B cell (primary cell): ENCODE measurements around the gene PRRT1. TPM values are rescaled to one million over a fixed set of nuclear protein-coding genes. Genes with fewer than 3 reads are reported as not detected.

Source experiments
- ATAC-seq: fragments of 200-7000 bp; cut with Tn5 transposase; one replicate; pipeline ENCODE4 v1.10.0; 2021; ENCODE audit warnings: low read depth, mild to moderate bottlenecking, moderate number of reproducible peaks, moderate library complexity
- CTCF ChIA-PET: fragments of 350-600 bp; sonication (Branson Sonifier 250); formaldehyde crosslinking; loops from one replicate; lab custom pipeline; 2021; ENCODE audit warnings: antibody characterized with exemption, inconsistent platforms; lab: Charles Lee
- POLR2A ChIA-PET: fragments of 350-600 bp; sonication (Branson Sonifier 250); formaldehyde crosslinking; loops from one replicate; lab custom pipeline; 2021; ENCODE audit warnings: antibody characterized with exemption; lab: Charles Lee
- DNase-seq: peaks from one replicate; pipeline ENCODE4 v3.0.0; 2013
- H2AFZ ChIP-seq: 2 replicates; pipeline ENCODE4 v1.6.1; 2012; ENCODE audit warnings: mild to moderate bottlenecking, low read depth, low read length; ENCODE audit not compliant: insufficient read depth, poor library complexity, severe bottlenecking
- H3K27ac ChIP-seq, 2 donors: 1 replicate in 1 of 2; 2 replicates in 1 of 2; pipeline ENCODE4 v1.5.1; 2012 to 2013; ENCODE audit warnings: low read length in 2 of 2, mild to moderate bottlenecking in 2 of 2, moderate library complexity in 1 of 2
- H3K27me3 ChIP-seq, 4 experiments: fragments of 200-600 bp in 1 of 4; sonication (generic) in 1 of 4; replicated peaks in 1 of 4; 1 replicate in 2 of 4; 2 replicates in 2 of 4; pipeline versions ENCODE4 v1.6.1 to v1.7.0; 2013 to 2016; ENCODE audit warnings: low read length in 3 of 4, mild to moderate bottlenecking in 2 of 4, mixed read lengths in 1 of 4, moderate library complexity in 1 of 4; ENCODE audit not compliant: insufficient read depth in 4 of 4, control insufficient read depth in 3 of 4; ENCODE audit errors: control extremely low read depth in 1 of 4
- H3K36me3 ChIP-seq, 2 experiments: replicated peaks in 1 of 2; 1 replicate in 1 of 2; 2 replicates in 1 of 2; pipeline versions ENCODE4 v1.6.1 to v1.7.1; 2013; ENCODE audit warnings: low read length in 1 of 2; ENCODE audit not compliant: insufficient read depth in 2 of 2, control insufficient read depth in 1 of 2; ENCODE audit errors: control extremely low read depth in 1 of 2, extremely low read depth in 1 of 2
- H3K4me1 ChIP-seq, 2 donors: fragments of 200-600 bp in 1 of 2; sonication (generic) in 1 of 2; 1 replicate in 1 of 2; 2 replicates in 1 of 2; pipeline versions ENCODE4 v1.5.1 to v1.6.1; 2013 to 2017; ENCODE audit warnings: low read length in 2 of 2; ENCODE audit not compliant: control insufficient read depth in 2 of 2, insufficient read depth in 2 of 2
- H3K4me2 ChIP-seq: replicated peaks from 2 replicates; pipeline ENCODE3; 2012; ENCODE audit warnings: mild to moderate bottlenecking, low read depth, low read length; ENCODE audit not compliant: poor library complexity, severe bottlenecking
- H3K4me3 ChIP-seq, 5 experiments: fragments of 200-600 bp in 1 of 5; sonication (generic) in 1 of 5; 1 replicate in 3 of 5; 2 replicates in 2 of 5; pipeline versions ENCODE4 v1.5.1 to v1.7.0; 2011 to 2016; ENCODE audit warnings: low read length in 4 of 5, mild to moderate bottlenecking in 4 of 5, low read depth in 2 of 5, control low read depth in 1 of 5, moderate library complexity in 1 of 5; ENCODE audit not compliant: insufficient read depth in 1 of 5; ENCODE audit errors: control extremely low read depth in 1 of 5, extremely low read depth in 1 of 5
- H3K79me2 ChIP-seq: fragments of 200-600 bp; sonication (generic); one replicate; pipeline ENCODE4 v1.6.0; 2016; ENCODE audit warnings: low read length; ENCODE audit not compliant: control insufficient read depth, insufficient read depth
- H3K9ac ChIP-seq: fragments of 200-600 bp; sonication (generic); 2 replicates; pipeline ENCODE4 v1.6.1; 2017; ENCODE audit warnings: mild to moderate bottlenecking, low read length, moderate library complexity
- H3K9me3 ChIP-seq, 3 donors: one replicate each; pipeline versions ENCODE4 v1.6.1 to v1.7.1; 2013; ENCODE audit warnings: low read length in 2 of 3; ENCODE audit not compliant: control insufficient read depth in 2 of 3, insufficient read depth in 1 of 3; ENCODE audit errors: control extremely low read depth in 1 of 3
- H4K20me1 ChIP-seq: 2 replicates; pipeline ENCODE4 v1.6.0; 2012; ENCODE audit warnings: mild to moderate bottlenecking, low read length; ENCODE audit not compliant: insufficient read depth, control insufficient read depth, poor library complexity, severe bottlenecking
- H3K27ac Mint-ChIP-seq: one replicate; pipeline ENCODE4 v1.8.0; 2021; ENCODE audit warnings: mixed read lengths
- H3K27me3 Mint-ChIP-seq: one replicate; pipeline ENCODE4 v1.8.0; 2021; ENCODE audit warnings: mixed read lengths
- H3K4me1 Mint-ChIP-seq: one replicate; pipeline ENCODE4 v1.8.0; 2021; ENCODE audit warnings: mixed read lengths
- H3K4me3 Mint-ChIP-seq: one replicate; pipeline ENCODE4 v1.8.0; 2021; ENCODE audit warnings: mixed read lengths
- H3K9me3 Mint-ChIP-seq: one replicate; pipeline ENCODE4 v1.8.0; 2022; ENCODE audit warnings: mixed read lengths; ENCODE audit not compliant: insufficient read depth
- EZH2 ChIP-seq: IDR thresholded peaks from 2 replicates; pipeline ENCODE4 v1.6.1; 2012; ENCODE audit warnings: borderline replicate concordance, low read depth, mild to moderate bottlenecking, moderate library complexity, low read length; ENCODE audit not compliant: insufficient read depth, poor library complexity, severe bottlenecking
- WGBS: methylation state at CpG from one replicate; pipeline ENCODE4 v1.1.5; 2013; ENCODE audit warnings: missing lambda C conversion rate; ENCODE audit not compliant: insufficient coverage; 5-methylcytosine and 5-hydroxymethylcytosine counted together
- intact Hi-C: fragments of 100-400 bp; cut with micrococcal nuclease; formaldehyde crosslinking; loops from one replicate; pipeline ENCODE4 v1.10.0; 2022
- polyA plus RNA-seq: library from polyadenylated mRNA; depleted of rRNA; stranded (reverse); fragments of >200 nt; gene quantifications from 2 replicates; pipeline ENCODE4 v1.2.3, GENCODE V29; 2012
- total RNA-seq, 2 donors: library from RNA; stranded (reverse); fragments of 120-200 nt in 1 of 2; gene quantifications; 1 replicate in 1 of 2; 2 replicates in 1 of 2; pipeline versions ENCODE4 v1.2.3 to v1.2.4, GENCODE V29; 2013 to 2022
- TF ChIP-seq, protein P1 (sequence below): fragments of 200-600 bp; IDR thresholded peaks from one replicate; pipeline ENCODE4 v1.8.0; 2022; ENCODE audit warnings: antibody characterized with exemption, mild to moderate bottlenecking

The PRRT1 gene
- total and polyA plus RNA-seq, 2 donors (not counting 1 experiment from before 2014, with no cell fraction given): not detected

- POLR2A ChIA-PET: no interaction called here
- 100% methylated on average over 7 of the region's 11 CpGs for WGBS
- TF ChIP-seq, protein P1, sequence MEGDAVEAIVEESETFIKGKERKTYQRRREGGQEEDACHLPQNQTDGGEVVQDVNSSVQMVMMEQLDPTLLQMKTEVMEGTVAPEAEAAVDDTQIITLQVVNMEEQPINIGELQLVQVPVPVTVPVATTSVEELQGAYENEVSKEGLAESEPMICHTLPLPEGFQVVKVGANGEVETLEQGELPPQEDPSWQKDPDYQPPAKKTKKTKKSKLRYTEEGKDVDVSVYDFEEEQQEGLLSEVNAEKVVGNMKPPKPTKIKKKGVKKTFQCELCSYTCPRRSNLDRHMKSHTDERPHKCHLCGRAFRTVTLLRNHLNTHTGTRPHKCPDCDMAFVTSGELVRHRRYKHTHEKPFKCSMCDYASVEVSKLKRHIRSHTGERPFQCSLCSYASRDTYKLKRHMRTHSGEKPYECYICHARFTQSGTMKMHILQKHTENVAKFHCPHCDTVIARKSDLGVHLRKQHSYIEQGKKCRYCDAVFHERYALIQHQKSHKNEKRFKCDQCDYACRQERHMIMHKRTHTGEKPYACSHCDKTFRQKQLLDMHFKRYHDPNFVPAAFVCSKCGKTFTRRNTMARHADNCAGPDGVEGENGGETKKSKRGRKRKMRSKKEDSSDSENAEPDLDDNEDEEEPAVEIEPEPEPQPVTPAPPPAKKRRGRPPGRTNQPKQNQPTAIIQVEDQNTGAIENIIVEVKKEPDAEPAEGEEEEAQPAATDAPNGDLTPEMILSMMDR: no peak
- TF ChIP-seq EZH2: no peak
- no peak overlapping the region for H3K4me3 ChIP-seq
- no peaks in the 10 kb centered on the region for H4K20me1 ChIP-seq
- DNase-seq: no peak
- Mint-ChIP-seq H3K4me1 (peaks cover 26% of the 10 kb centered on the region), H3K27ac (no peak overlapping the region), H3K9me3 (no peaks in the 10 kb centered on the region), H3K27me3 (no peaks in the 10 kb centered on the region), H3K4me3 (no peak overlapping the region)
- CTCF ChIA-PET: interaction anchor here (1.1 kb wide), 1 partner anchor 51 kb away, joined by 3 read pairs; no protein-coding TSS in a partner anchor
- intact Hi-C loops: no loop called here
- no peak overlapping the region for H2AFZ ChIP-seq
- peaks cover 6% of the 10 kb centered on the region for H3K79me2 ChIP-seq
- H3K4me2 ChIP-seq: no peak overlapping the region
- no peaks in the 10 kb centered on the region for H3K27me3 ChIP-seq
- H3K9me3 ChIP-seq: no peaks in the 10 kb centered on the region
- H3K4me1 ChIP-seq: peaks cover 7 to 23% of the 10 kb centered on the region in 2 donors
- no peak for ATAC-seq
- peaks cover 7 to 23% of the 10 kb centered on the region in 2 experiments for H3K36me3 ChIP-seq
- H3K9ac ChIP-seq: no peak overlapping the region
- no peak overlapping the region for H3K27ac ChIP-seq
Observed at GRCh38 chr6:32170294-32170693, 18.6 kb upstream of the PRRT1 start.

DNA sequence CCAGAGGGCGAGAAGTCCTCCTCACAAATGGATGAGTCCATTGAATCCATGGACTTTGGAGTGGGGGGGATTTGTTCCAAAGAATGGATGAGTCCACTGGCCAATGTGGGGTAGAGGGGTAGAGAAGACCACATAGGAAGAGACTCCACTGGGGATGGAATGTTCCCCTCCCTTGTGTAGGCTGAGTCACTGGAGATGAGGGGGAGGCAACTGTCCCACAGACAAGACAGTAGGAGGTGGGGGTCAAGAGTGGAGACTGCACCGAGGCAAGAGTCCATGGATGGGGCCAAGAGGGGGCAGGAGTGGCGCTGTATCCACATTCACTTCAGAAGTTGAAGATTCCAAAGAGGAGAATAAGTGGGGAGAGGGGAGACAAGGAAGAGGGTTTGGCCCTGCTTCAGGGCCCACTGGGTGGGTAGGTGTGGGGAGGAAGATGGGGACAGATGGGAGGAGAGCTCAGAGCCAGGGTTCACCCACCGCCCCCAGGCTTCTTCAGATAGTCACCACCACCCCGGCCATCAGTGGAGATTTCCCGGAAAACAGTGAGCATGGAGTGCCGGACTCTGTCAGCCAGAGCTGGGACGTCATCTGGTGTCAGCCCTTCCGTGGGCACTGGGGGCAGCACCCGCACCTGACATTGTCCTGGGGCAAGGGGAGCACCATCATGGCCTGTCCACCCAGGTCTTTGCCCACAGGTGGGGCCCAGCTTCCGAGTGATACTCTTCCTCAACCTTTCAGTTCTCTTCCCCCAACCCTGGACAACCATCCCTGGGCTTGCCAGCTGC lies 17.3 kb upstream of the PRRT1 start:
- ChIA-PET CTCF (no interaction called here), POLR2A (no interaction called here)
- Histone ChIP-seq H3K4me1 (peaks cover 0 to 16% of the 10 kb centered on the region in 2 donors), H3K9me3 (no peaks in the 10 kb centered on the region), H3K4me2 (no peak overlapping the region), H3K27ac (no peak overlapping the region), H3K79me2 (no peaks in the 10 kb centered on the region), H3K4me3 (no peak overlapping the region), H2AFZ (no peak overlapping the region), H3K27me3 (no peaks in the 10 kb centered on the region), H3K9ac (no peak overlapping the region), H3K36me3 (peaks cover 7 to 23% of the 10 kb centered on the region in 2 experiments), H4K20me1 (no peaks in the 10 kb centered on the region)
- Mint-ChIP-seq H3K4me3 (no peak overlapping the region), H3K27ac (no peak overlapping the region), H3K9me3 (no peaks in the 10 kb centered on the region), H3K27me3 (no peaks in the 10 kb centered on the region), H3K4me1 (peaks cover 15% of the 10 kb centered on the region)
- TF ChIP-seq, protein P1: no peak
- no peak for TF ChIP-seq EZH2
- ATAC-seq: no peak
- 98% methylated on average over 10 of the region's 11 CpGs for WGBS
- intact Hi-C loops: no loop called here
- DNase-seq: no peak
